Activated T-cell treated with anti-CD3 and anti-CD28 coated beads, Interleukin-2, amount 50 U/mL, for 24 hours (primary cell): ENCODE data around the gene ABLIM2.

ENCODE experiments used
- DNase-seq: peaks from one replicate; pipeline ENCODE4 v3.0.0-alpha.2; 2020
- H3K27ac Mint-ChIP-seq: 2 replicates; pipeline ENCODE4 v1.8.0; 2020; ENCODE audit warnings: mild to moderate bottlenecking, mixed read lengths
- H3K27me3 Mint-ChIP-seq: 2 replicates; pipeline ENCODE4 v1.8.0; 2020; ENCODE audit warnings: mixed read lengths
- H3K36me3 Mint-ChIP-seq: 2 replicates; pipeline ENCODE4 v1.8.0; 2020; ENCODE audit warnings: low read depth, mixed read lengths
- H3K4me1 Mint-ChIP-seq: 2 replicates; pipeline ENCODE4 v1.8.0; 2020; ENCODE audit warnings: low read depth, mixed read lengths
- H3K4me3 Mint-ChIP-seq: 2 replicates; pipeline ENCODE4 v1.8.0; 2020; ENCODE audit warnings: mild to moderate bottlenecking, moderate library complexity, mixed read lengths
- H3K9me3 Mint-ChIP-seq: 2 replicates; pipeline ENCODE4 v1.8.0; 2020; ENCODE audit warnings: mixed read lengths

Gene ABLIM2

DNA sequence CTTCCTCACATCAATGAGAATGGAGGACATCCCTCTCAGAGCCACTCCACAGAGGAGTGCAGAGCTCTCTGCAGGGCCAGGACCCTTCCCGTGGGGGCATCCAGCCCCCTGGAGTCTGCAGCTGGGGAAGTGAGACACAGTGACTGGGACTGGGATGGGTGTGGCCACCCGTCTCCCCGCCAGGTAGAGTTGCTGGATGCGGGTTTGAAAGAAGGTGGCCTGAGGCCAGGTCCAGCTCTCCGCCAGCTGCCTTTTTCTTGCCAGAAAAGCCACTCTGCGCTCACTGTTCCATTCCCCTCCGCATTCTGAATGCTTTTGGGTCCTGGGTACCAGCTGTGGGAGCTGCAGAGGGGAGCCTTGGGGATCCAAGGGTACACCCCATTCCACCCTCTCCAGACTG is 82.6 kb downstream of the ABLIM2 start:
- Mint-ChIP-seq H3K36me3 (no peaks in the 10 kb centered on the region), H3K9me3 (no peaks in the 10 kb centered on the region), H3K4me1 (no peaks in the 10 kb centered on the region), H3K4me3 (no peak overlapping the region), H3K27ac (no peak overlapping the region), H3K27me3 (peaks cover 7% of the 10 kb centered on the region)
- no peak for DNase-seq

DNA sequence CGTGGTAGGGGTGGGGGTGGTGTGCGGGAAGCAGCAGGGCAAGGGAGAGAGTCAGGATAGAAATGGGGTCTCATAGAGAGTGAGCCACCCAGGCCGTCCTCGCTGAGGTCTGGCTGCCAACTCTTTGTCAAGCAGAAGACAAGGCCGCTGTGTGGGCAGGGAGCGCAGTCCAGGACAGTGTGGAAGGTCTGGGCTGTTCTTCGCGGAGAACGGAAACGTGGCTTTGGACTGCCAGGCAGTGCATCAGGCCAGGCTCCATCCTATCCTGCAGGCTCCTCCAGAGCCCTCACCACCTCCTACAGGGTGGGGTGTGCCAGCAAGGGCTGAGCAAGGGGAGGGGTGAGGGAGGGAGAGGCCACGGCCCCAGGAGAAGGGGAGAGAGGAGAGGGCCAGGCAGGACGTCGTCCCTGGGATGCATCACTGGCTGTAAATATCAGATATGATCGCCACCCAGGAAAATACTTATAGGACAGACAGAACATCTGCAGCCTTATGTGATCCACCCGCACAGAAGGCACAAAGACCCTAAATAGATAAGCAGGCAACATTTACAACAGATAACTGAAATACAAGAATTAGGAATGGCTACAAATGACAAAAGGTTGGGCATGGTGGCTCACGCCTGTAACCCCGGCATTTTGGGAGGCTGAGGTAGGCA is 85.3 kb downstream of the ABLIM2 start:
- H3K4me3 Mint-ChIP-seq = no peak overlapping the region
- no peak overlapping the region for H3K27ac Mint-ChIP-seq
- no peaks in the 10 kb centered on the region for H3K36me3 Mint-ChIP-seq
- no peaks in the 10 kb centered on the region for H3K4me1 Mint-ChIP-seq
- no peaks in the 10 kb centered on the region for H3K9me3 Mint-ChIP-seq
- DNase-seq = no peak
- peaks cover 7% of the 10 kb centered on the region for H3K27me3 Mint-ChIP-seq

DNA sequence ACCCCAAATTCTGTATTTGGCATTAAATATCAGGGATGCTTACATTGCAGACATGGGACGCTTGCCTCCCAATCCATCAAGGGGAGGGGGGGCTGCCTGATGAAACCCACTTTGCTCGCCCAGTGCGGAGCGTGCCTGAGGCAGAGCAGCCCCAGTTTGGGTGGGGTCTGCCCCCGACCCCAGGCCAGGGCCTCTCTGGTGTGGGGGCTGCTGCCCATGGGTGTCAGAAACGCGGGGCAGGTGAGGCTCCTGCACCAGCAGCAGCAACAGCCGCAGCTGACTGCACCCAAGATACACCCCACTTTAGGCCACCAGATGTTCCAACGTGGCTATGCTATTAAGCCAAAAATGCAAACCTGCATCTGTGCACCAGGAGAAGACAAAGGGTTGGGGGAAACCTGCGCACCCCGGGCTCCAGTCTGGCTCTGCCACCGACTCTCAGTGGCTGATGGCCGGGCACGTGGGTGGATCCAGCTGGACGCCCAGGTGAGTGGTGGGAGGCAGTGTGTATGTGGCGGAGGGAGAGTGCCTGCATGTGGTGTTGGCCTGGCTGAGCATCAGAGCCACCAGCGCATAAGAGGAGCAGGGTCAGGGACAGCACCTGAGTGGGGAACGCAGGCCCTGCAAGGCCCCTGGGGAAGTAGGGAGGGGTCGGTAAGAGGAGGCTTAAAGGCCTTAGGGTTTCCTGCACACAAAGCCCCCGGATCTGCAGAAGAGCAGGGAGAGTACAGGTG is 86.2 kb downstream of the ABLIM2 start:
- Mint-ChIP-seq H3K4me3 (no peak overlapping the region), H3K9me3 (no peaks in the 10 kb centered on the region), H3K27me3 (peaks cover 7% of the 10 kb centered on the region), H3K4me1 (no peaks in the 10 kb centered on the region), H3K27ac (no peak overlapping the region), H3K36me3 (no peaks in the 10 kb centered on the region)
- DNase-seq = no peak

DNA sequence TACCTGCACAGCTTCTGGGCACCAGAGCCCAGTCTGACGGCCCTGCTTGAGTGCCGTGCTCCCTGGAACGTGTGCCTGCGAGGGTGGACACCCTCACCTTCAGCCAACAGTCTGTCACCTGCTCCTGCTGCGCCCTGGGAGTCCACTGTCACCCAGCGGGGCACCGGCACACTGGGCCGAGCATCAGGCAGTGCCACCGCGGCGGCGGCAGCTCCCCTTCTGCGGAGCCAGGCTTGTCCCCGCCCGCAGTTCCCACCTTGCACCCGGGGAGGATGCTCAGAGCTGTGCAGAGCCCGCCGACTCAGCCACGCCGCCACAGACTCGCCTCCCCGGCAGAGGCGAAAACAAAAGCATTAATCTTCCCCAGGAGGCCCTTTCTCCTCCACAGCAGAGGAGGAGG is 86.8 kb downstream of the ABLIM2 start:
- H3K4me3 Mint-ChIP-seq = no peak overlapping the region
- peaks cover 7% of the 10 kb centered on the region for H3K27me3 Mint-ChIP-seq
- no peak for DNase-seq
- no peaks in the 10 kb centered on the region for H3K36me3 Mint-ChIP-seq
- no peak overlapping the region for H3K27ac Mint-ChIP-seq
- no peaks in the 10 kb centered on the region for H3K9me3 Mint-ChIP-seq
- no peaks in the 10 kb centered on the region for H3K4me1 Mint-ChIP-seq

DNA sequence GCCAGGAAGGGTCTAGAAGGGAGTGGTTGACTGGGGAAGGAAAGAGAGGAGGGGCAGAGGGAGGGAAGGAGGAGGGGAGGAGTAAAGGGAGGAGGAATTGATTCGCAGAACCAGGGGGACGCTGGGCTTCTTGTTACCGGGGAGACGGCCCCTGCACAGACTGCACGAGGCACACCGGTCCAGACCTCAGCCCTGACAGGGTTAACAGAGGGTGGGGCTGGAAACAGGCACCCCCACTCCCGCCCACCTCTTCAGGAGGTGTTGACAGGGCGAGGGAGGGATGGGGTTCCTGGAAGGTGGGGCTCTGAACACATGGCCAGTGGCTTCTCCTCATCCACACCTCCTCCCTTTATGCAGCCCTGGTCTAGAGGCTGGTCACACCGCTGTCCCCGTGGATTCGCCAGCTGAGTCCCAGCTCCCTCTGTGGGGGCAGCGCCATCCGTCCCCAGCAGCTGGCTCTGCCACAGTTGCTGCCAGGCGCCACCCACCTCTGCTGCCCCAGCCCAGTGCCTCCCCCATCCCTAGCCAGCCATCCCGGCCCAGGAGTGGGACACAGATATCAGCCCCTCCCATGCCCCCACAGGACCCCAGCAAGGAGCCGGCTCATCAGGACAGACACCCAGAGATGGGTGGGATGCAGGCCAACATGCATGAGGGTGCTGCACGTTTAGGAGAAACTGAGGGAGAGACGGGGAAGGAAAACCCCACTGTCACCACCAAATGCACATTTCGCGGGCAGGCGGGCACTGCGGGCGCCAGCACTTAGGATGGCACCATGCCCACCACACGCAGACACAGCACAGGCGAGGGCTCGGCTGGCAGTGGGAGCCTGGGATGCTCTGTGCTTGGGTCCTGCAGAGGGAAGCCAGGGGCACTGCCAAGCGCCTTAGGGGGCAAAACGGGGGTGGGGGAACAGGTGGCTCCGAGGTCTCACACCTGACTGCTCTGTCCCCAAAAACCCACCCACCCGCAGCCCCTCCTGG is 87.6 kb downstream of the ABLIM2 start:
- no peak overlapping the region for H3K27ac Mint-ChIP-seq
- H3K27me3 Mint-ChIP-seq = peaks cover 7% of the 10 kb centered on the region
- DNase-seq = no peak
- no peaks in the 10 kb centered on the region for H3K9me3 Mint-ChIP-seq
- H3K4me1 Mint-ChIP-seq = no peaks in the 10 kb centered on the region
- H3K36me3 Mint-ChIP-seq = no peaks in the 10 kb centered on the region
- H3K4me3 Mint-ChIP-seq = no peak overlapping the region

DNA sequence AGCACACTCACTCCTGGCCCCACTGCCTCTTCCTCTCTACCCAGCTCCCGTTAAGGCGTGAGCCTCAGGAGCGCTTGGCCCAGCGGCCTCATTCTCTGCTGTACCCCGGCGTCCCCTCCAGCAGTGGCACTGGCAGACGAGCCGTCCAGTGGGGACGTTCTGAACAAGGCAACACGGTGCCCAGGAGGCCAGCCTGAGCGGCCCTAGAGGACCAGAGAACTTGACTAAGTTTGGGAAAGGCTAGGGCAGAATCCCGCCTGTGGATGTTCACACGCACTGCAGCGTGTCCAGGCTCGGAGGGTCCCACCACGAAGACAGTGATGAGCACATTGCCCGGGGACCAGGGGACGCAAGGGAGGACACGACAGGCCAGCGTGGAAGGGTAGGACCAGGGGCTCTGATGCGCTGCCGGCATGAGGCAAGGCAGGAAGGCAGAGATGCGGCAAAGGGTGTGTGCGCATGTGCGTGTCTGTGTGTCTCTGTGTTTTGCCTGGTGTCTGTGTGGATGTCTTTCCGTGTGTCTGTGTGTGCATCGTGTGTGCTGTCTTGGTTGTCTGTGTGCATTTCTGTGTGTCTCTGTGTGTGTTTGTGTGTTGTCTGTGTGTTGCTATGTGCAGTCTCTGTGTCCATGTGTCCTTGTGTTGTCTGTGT is 89.4 kb downstream of the ABLIM2 start:
- Mint-ChIP-seq H3K4me1 (no peaks in the 10 kb centered on the region), H3K9me3 (peaks cover 9% of the 10 kb centered on the region), H3K27ac (no peak overlapping the region), H3K4me3 (no peak overlapping the region), H3K36me3 (no peaks in the 10 kb centered on the region), H3K27me3 (peaks cover 7% of the 10 kb centered on the region)
- DNase-seq = no peak

DNA sequence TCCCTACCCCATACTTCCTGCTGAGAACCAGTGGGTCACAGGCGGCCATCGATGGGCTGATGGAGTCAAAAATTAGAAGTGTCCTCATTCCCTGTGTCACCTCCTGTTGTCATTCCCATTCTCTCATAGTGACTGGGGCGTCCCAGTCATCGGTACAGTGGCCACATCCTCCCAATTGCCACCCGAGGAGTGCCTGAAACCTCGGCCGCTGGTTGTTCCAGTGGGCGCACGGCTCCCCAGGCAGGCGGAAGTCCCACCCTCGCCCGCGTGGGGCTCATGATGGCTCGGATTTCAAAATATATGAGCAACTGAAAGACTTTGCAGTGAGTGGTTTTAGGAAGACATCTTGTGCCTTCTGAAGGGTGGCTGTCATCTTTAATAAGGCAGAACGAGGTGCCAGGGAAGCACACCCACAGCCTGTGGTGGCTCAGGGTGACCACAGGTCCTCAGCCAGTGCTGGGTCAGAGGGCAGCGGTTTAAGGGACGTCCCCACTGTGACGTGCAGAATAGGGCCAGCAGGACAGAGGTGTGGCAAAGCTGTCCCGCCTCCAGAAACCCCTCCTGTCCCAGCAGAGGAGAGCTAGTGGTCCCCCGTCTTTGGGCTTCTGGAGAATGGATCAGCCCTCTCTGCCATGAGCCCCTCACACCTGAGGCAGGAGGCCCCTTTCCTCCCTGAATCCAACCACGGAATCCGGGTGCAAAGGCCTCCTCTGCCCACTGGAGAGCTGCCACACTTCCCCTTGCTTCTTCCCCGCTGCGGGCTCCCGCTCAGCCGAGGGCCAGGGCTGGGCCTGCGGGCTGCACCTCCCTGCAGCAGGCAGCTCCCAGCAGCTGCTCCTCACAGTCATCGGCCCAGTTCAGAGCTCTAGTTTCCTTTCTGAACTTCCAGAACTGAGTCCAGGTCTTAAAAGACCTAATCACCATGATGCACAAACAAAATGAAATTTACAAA is 90.4 kb downstream of the ABLIM2 start:
- H3K9me3 Mint-ChIP-seq = peaks cover 16% of the 10 kb centered on the region
- peaks cover 2% of the 10 kb centered on the region for H3K36me3 Mint-ChIP-seq
- DNase-seq = no peak
- peaks cover 7% of the 10 kb centered on the region for H3K27me3 Mint-ChIP-seq
- no peaks in the 10 kb centered on the region for H3K4me1 Mint-ChIP-seq
- H3K27ac Mint-ChIP-seq = no peak overlapping the region
- H3K4me3 Mint-ChIP-seq = no peak overlapping the region

DNA sequence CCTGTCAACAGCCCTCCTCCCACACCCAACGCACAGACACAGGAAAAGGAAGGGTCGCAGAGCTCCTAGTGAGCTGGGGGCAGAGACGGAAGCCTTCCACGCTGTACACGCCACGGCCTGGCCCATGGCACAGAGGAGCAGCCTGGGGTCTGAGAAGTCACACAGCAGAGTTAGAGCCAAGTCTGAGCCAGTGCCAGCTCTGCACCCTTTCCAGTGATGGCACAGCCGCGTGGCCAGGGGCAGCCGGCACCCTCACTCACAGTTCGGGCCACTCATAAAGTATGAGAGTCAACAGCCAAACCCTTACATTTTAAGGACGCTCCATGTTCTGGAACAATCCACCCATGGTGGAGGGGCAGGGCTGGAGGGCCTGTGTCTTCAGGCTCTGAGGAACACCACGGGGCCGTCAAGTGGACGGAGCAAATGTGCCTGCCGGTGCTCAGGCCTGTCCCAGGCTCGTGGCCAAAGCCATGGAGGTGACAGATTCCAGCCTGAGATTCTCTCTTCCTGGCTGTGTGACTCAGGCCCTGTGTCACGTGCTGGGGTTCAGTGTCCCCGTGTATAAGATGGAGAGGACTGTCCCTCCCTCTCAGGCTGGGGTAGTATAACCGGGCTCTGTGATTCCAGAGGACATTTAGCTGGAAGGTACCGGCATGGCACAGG is 91.2 kb downstream of the ABLIM2 start:
- H3K27me3 Mint-ChIP-seq = no peaks in the 10 kb centered on the region
- H3K27ac Mint-ChIP-seq = no peak overlapping the region
- H3K4me3 Mint-ChIP-seq = no peak overlapping the region
- DNase-seq = no peak
- peaks cover 16% of the 10 kb centered on the region for H3K9me3 Mint-ChIP-seq
- H3K4me1 Mint-ChIP-seq = no peaks in the 10 kb centered on the region
- peaks cover 2% of the 10 kb centered on the region for H3K36me3 Mint-ChIP-seq

DNA sequence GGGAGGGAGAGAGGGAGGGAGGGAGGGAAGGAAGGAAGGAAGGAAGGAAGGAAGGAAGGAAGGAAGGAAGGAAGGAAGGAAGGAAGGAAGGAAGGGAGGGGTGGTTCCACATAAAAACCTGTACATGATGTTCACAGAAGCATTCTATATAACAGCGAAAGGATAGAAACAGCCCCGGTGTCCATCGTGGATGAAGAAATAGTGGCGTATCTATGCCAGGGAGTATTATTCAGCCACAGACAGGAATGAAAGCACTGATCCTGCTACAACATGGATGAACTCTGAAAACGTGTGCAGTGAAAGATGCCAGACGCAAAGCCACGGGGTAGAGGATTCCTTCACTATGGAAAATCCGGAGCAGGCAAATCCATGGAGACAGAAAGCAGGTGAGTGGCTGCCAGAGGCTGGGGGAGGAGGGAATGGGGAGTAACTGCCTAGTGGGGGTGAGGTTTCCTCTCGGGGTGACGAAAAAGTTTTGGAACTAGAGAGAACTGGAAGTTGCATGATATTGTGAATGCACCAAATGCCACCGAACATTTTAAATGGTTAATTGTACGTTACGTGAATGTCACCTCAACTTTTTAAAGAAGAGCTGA is 92.2 kb downstream of the ABLIM2 start:
- Mint-ChIP-seq H3K27ac (no peak overlapping the region), H3K36me3 (peaks cover 2% of the 10 kb centered on the region), H3K4me3 (no peak overlapping the region), H3K4me1 (no peaks in the 10 kb centered on the region), H3K9me3 (peaks cover 16% of the 10 kb centered on the region), H3K27me3 (no peaks in the 10 kb centered on the region)
- no peak for DNase-seq

DNA sequence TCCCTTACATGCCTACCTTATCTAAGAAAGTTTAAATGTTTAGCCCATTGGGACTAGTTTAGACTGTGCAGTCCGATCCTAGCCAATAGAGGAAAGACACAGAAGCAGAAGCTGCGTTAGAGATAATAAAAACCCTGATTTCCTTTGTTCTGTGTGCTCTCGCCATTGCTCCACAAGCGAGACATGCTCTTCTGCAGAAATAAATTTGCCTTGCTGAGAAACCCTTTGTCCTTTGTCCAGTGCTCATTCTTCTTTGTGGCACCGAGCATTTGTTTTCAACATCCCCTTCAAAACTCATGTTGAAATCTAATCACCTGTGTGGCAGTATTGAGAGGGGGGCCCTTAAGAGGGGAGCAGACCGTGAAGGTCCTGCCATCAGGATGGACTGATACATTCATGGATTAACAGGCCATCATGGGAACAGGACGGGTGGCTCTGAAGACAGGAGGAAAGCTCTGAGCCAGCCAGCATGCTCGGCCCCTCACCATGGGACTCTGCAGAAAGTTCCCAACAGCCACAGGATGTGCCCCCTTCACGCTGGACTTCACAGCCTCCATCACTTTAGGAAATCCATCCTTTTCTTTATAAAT is 94.5 kb downstream of the ABLIM2 start:
- H3K27me3 Mint-ChIP-seq = no peaks in the 10 kb centered on the region
- no peak overlapping the region for H3K27ac Mint-ChIP-seq
- DNase-seq = no peak
- no peak overlapping the region for H3K4me3 Mint-ChIP-seq
- no peaks in the 10 kb centered on the region for H3K4me1 Mint-ChIP-seq
- peaks cover 16% of the 10 kb centered on the region for H3K9me3 Mint-ChIP-seq
- H3K36me3 Mint-ChIP-seq = peaks cover 2% of the 10 kb centered on the region

DNA sequence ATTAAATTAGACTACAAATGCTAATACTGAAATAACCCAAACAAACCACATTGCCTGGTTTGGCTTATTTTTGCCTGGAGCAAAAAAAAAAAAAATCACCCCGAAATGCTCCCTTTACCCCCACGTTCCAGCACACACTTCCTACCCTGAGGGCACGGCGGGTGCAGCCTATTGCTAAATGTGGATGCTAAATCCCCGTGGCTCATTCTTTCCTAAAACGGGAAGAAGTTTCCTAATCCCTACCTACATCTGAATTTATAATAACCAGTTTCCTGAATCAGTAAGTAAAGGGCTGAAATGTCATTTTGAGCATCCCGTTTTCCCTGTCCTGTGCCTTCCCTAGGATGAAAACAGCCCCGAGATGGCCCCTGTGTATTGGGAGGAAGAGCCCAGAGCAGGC is 97.0 kb downstream of the ABLIM2 start:
- Mint-ChIP-seq H3K27me3 (no peaks in the 10 kb centered on the region), H3K4me1 (no peaks in the 10 kb centered on the region), H3K9me3 (peaks cover 16% of the 10 kb centered on the region), H3K4me3 (no peak overlapping the region), H3K36me3 (peaks cover 2% of the 10 kb centered on the region), H3K27ac (no peak overlapping the region)
- no peak for DNase-seq

DNA sequence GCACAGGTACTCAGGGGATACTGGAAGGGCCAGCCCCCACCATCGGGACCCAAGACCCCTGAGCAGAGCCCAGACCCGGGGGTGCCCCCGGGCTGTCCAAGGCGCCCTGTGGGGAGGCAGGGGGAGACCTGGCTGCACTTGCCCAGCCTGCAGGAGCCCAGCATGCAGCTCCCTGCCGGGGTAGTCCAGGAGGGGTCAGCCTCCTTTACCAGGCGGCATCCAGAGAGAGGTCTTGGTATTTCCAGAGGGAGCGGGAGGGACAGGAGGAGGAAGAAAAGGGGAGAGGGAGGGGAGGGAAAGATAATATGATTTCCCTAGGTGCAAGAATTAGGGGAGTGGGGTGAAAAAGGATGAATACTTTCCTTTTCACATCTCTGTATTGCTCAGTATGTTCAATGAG is 97.5 kb downstream of the ABLIM2 start:
- peaks cover 2% of the 10 kb centered on the region for H3K36me3 Mint-ChIP-seq
- H3K27ac Mint-ChIP-seq = no peak overlapping the region
- no peaks in the 10 kb centered on the region for H3K4me1 Mint-ChIP-seq
- DNase-seq = no peak
- H3K4me3 Mint-ChIP-seq = no peak overlapping the region
- peaks cover 16% of the 10 kb centered on the region for H3K9me3 Mint-ChIP-seq
- no peaks in the 10 kb centered on the region for H3K27me3 Mint-ChIP-seq
